HL-60/S4 treated with retinoic acid at 250 ng/mL for 4 days and 3 days (cell line): Measurements from ENCODE around the gene TENM3.

ENCODE experiments used
- in situ Hi-C: fragments of 300-500 bp; cut with MboI; formaldehyde crosslinking; loops from 2 replicates; pipeline ENCODE4 v1.7.0; 2022; ENCODE audit warnings: low sequenced_read_pairs

The TENM3 gene

GRCh38 chr4:182758273-182758672 is 515.1 kb downstream of the TENM3 start:
- in situ Hi-C loops = no loop called here

GRCh38 chr4:182760551-182761043 is 517.4 kb downstream of the TENM3 start:
- in situ Hi-C loops = no loop called here

GRCh38 chr4:182764137-182764536 is 520.9 kb downstream of the TENM3 start:
- in situ Hi-C loops = no loop called here

GRCh38 chr4:182764642-182765041 is 521.4 kb downstream of the TENM3 start:
- in situ Hi-C loops = no loop called here

GRCh38 chr4:182765987-182766856 is 523.0 kb downstream of the TENM3 start:
- in situ Hi-C loops = no loop called here

GRCh38 chr4:182766857-182767250 is 523.7 kb downstream of the TENM3 start:
- in situ Hi-C loops = no loop called here

GRCh38 chr4:182768838-182769237 is 525.6 kb downstream of the TENM3 start:
- in situ Hi-C loops = no loop called here

GRCh38 chr4:182770259-182770995 is 527.2 kb downstream of the TENM3 start:
- in situ Hi-C loops = no loop called here

- in situ Hi-C loops = no loop called here
These were observed 527.9 kb downstream of the TENM3 start for GRCh38 chr4:182770996-182771514.

- in situ Hi-C loops = no loop called here
These were observed 531.9 kb downstream of the TENM3 start for GRCh38 chr4:182775075-182775474.

- in situ Hi-C loops = no loop called here
These were observed 533.3 kb downstream of the TENM3 start for GRCh38 chr4:182776376-182777105.

- in situ Hi-C loops = no loop called here
These were observed 535.2 kb downstream of the TENM3 start for GRCh38 chr4:182778222-182778982.

- in situ Hi-C loops = no loop called here
These were observed 543.8 kb downstream of the TENM3 start for GRCh38 chr4:182786991-182787390.

GRCh38 chr4:182788201-182788600 is 545.0 kb downstream of the TENM3 start:
- in situ Hi-C loops = no loop called here

- in situ Hi-C loops = no loop called here
These were observed 546.3 kb downstream of the TENM3 start for GRCh38 chr4:182789529-182789928.

- in situ Hi-C loops = no loop called here
These were observed 552.4 kb downstream of the TENM3 start for GRCh38 chr4:182795446-182796238.

GRCh38 chr4:182799515-182800215 is 556.5 kb downstream of the TENM3 start:
- in situ Hi-C loops = no loop called here

GRCh38 chr4:182800216-182800515 is 557.0 kb downstream of the TENM3 start:
- in situ Hi-C loops = no loop called here

- in situ Hi-C loops = no loop called here
These were observed 558.4 kb downstream of the TENM3 start for GRCh38 chr4:182801636-182802035.
